HG03442 (cell line): ENCODE results near the gene YIF1A.

Experiments used
- ATAC-seq: cut with Tn5 transposase; IDR thresholded peaks from one replicate; pipeline ENCODE4 v1.9.1; 2021; ENCODE audit warnings: mild to moderate bottlenecking, moderate library complexity; ENCODE audit not compliant: unreplicated experiment

The YIF1A gene, protein sequence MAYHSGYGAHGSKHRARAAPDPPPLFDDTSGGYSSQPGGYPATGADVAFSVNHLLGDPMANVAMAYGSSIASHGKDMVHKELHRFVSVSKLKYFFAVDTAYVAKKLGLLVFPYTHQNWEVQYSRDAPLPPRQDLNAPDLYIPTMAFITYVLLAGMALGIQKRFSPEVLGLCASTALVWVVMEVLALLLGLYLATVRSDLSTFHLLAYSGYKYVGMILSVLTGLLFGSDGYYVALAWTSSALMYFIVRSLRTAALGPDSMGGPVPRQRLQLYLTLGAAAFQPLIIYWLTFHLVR

DNA sequence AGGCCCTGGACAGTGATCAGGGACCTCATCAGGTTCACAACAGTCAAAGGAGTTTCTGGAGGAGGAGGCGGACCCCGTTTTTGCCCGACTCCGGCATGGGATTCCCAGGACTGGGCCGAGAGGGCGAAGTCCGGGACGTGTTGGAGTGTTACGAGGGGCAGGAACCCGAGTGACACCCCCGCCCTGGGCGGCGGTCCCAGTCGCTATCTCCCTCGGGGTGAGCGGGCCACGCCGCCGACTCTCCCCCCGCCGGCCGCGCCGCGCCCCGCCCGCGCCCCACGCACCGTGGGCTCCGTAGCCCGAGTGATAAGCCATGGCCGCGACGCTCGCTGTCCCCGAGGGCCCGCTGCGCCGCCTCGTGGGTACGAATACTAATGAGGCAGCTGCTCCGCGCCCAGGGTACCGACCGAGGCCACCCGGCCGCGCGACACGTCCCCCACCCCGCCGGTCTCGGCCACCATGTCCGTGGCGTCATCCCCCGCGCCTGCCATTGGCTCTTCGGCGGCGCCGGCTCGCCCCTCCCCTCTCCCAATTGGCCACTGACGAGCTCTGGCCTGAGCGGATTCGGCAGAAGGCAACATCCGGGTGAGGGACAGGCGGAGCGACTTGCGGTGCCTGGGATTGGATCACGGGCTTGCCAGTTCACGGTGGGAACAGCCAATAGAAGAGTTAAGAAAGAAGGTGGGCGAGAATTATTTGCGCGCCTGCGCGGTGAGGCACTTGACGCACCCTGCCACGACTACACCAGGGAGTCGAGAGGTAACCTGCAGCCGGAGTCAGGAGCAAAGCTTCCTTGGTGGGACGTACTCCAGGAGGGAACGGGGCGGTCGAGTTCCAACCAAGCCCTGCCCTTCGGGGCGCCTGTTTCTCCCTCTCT is at the start of gene YIF1A:
Gene YIF1A (minus strand): TSS at position 473 of the 877 bp plus-strand sequence. CDS start 158 bp downstream, at position 315.
- ATAC-seq, result peak; percentile 87

DNA sequence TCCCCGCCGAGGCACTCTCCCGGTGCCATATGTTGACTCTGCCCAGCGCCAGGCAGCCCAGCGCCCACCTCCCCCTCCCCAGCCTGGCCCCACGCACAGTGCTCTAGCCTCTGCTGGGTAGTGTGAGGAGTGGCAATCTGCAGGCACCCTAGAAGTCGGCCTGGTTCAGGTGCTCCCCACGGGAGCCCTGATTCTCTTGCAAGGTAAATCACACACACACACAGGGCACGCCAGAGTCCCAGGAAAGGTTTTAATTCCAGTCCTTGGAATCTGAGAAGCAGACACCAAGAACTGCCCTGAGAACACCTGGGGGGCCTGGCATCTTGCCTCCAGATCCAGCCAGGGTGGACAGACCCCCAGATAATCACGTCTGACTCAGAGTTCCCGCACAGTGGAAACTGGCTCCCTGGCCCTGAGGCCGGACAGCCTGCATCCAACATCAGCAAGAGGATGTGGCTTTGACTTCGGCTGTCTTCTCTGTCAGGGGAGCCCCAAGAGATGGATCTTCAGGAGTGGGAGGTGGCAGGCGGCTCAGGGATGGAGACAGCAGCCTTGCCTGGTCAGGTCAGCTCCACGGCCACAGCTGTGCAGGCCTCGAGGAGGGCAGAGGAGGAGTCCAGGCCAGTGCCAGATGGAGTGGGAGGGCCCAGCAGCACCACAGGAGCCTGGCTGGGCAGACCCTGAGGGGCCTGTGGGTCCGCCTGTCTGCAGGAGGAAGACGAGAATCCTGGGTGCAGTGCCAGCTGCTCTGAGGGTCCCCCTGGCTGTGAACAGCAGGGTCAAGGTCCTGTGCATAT is 48.4 kb upstream of the YIF1A start:
- no peak for ATAC-seq

DNA sequence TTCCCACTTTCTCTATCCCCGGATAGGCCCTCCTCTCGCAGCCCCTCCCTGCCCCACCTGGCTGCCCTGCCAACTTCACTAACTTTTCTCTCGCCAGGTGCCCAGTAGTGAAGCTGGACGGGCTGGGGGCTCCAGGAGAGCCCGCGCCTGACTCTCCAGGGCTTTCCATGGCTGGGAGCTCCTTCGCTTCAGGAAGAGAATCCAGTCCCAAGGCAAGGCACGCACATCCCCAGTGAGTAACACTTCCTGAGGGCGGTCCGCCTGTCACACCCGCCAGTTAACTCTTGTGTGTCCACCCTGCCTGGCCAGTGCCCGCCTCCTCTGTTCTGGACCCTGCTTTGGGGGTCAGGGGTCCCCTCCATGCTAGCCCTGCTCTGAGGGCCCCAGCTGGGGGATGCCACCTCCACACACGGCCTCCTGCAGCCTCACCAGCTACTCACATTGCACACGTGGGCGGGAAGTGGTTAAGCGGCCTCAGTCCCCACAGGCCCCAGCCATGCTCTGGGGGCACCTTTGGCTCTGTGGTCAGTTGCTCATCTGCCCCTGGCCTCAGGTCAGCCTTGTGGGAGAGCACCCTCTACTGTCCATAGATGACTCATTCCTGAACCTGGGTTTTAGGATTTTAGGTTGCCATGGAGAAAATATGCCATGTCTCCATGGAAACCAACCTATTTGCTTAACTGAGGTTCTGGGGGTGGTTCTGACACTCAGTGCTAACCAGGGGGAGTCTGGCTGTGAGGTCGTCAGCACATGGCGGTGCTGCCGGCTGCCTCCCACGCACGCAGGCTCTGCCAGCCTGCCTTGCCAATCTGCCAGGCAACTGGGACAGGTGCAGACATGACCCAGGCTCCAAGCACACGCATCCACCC is 47.5 kb upstream of the YIF1A start, which contains the start of gene RIN1:
Gene RIN1 (minus strand): TSS at position 201 of the 869 bp plus-strand sequence. CDS start 32 bp downstream, at position 169.
- ATAC-seq, result peak; percentile 76

DNA sequence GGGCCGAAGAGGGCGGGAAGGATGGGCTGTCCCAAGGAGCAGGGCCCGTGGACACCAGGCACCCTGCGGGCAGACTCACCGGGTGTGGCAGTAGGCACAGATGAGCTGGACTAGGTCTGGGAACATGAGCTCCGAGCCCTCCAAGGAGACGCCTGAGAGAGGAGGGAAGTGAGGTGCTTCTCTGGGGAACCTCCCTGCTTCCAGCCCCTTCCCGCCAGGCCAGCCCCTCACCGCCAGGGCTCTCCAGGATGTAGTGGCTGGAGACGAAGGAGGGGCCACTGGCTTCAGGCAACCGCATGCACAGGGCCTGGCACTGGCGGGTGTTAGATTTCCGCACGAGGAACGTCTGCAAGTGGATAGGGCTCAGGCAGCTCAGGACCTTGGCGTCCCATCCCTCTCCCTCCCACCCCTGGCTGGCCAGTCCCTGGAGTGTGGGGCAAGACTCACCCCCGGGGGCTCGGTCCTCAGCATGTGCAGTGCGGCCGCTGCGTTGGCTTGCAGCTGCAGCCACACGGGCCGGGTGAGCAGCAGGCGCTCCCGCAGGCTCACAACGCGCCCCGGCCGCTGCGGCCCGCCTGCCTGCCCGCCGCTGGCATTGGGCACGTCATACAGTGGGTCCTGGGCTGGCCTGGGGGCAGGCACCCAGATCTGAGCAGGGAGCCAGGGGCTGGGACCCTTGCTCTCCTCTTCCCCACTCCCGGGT is 46.7 kb upstream of the YIF1A start:
- no peak for ATAC-seq

DNA sequence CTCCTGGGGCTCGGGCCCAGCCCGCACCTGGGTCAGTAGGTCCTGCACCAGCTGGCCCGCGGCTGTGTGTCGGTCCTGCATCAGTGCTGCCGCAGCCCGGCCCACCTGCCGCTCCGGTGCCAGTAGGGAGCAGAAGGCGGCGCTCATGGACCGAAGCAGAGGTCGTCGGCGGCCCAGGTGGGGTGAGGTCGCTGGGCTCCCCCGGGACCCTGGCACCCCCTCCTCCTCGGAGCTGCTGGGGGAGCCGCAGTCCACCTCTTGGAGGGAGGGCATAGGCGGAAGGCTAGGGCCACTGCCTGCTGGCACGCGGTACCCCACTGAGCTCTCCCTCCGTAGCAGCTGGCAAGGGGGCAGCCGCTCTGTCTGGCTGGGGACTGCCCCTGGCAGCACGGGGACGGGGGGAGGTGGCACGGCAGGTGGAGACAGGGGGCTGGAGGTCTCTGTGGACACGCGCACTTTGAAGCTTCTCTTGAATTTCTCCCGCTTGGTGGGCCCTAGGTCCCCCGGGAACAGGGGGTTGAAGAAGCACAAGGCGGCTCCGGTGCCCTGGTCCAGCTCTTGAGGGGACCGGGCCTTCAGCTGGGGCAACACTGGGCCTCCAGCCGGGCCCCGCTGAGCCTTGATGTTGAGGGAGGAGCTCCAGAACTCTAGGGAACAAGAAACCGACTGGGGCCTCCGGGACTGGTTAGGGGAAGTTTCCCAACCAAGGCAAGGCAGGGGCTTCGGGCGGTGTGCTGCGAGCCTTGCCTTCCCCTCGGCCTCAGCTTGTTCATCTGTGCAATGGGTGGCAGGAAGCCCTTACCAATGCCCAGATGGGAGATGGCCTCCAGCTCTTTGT is 45.9 kb upstream of the YIF1A start:
- ATAC-seq, result no peak

DNA sequence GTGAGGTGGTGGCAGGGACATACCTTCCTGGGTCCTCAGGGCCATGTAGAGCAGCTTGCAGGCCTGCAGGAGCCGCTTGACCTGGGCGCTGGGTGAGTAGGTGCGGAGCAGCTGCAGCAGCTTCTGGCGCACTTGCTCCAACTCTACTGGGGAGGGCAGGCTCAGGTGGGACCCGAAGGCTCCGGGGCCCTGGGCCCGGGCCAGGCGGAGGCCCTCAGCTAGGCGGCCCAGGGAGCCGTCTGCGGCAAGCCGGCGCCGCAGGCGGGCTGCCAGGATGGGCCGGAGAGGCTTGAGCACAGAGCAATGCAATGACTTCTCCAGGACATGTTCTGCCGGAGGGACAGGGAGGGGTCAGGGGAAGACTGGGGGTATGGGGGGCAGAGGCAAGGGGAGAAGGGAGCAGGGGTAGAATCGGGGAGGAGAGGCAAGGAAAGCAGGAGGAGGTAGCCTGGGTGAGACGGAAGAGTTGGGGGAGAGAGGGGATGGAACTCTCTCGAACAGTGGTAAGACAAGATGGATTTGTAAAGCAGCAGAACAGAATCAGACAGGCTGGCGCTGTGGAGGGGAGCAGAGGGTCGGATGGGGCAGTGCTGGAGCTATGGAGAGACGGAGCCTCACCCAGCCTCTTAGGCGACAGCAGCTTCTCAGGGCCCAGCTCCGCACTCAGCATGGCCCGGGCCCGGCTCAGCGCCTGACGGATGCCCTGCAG is 45.1 kb upstream of the YIF1A start:
- ATAC-seq, result no peak

DNA sequence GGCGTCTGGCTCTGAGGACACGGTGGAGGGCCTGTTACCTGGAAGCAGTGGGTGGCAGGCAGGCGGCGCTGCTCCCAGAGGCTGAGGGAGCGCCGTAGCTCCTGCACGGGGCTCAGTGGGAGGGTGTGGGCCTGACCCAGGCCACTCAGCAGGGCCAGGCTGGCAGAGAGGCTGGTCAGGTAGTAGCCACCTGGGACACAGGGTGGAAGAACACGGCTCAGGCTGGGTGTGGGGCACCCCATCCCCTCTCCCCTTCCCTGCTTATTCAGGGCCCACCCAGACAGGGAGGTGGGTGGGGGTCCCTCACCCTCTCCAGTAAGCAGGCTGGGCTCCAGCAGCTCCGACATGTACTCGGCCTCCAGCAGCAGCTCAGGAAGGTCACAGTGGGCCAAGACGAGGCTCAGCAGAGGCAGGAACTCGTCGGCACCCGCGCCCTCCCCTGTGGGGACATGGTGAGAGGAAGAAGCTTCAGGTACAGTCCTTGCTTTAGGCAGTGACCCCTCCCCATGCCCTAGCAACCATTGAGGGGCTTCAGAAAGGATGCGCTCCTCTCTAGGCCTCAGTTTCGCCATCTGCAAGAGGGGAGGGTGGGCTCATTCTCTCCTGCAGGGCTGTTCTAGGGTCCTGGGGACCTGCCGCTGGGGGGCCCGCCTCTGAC is 44.4 kb upstream of the YIF1A start:
- no peak for ATAC-seq

DNA sequence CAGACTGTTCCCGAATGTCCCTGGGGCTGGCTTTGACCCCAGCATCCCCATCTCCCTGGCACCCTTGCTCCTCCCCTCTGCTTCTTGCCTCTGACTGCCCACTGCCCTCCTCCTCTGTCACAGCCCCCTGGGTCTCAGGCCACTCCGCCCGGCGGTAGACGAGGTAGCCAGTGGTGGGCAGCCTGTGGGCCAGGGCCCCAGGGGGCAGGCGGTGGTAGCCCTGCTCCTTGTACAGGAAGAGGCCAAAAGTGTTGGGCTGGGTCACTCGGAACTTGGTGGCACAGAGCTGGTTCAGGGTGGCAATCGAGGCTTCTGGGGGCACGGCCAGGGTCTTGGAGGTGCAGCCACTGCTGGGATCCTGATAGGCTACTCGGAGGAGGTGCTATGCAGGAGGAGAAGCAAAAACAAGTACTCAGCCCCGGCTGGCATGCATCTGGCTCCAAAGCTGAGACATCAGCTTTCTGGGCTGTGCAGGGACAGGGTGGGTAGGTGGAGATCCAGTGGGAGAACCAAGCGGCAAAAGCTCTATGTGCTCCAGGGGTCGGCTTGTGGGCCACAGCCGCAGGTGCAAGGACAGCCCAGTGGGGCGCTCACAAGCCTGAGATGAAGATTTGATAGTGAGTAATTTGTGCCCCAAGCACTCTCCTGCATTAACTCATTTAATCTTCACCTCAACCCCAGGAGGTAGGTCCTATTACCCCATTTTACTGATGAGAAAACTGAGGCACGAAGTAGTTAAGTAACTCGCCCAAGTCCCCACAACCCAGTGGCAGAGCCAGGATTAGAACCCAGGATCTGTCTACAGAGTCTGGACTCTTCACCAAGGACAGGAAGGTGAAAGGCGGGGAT is 43.7 kb upstream of the YIF1A start:
- no peak for ATAC-seq

DNA sequence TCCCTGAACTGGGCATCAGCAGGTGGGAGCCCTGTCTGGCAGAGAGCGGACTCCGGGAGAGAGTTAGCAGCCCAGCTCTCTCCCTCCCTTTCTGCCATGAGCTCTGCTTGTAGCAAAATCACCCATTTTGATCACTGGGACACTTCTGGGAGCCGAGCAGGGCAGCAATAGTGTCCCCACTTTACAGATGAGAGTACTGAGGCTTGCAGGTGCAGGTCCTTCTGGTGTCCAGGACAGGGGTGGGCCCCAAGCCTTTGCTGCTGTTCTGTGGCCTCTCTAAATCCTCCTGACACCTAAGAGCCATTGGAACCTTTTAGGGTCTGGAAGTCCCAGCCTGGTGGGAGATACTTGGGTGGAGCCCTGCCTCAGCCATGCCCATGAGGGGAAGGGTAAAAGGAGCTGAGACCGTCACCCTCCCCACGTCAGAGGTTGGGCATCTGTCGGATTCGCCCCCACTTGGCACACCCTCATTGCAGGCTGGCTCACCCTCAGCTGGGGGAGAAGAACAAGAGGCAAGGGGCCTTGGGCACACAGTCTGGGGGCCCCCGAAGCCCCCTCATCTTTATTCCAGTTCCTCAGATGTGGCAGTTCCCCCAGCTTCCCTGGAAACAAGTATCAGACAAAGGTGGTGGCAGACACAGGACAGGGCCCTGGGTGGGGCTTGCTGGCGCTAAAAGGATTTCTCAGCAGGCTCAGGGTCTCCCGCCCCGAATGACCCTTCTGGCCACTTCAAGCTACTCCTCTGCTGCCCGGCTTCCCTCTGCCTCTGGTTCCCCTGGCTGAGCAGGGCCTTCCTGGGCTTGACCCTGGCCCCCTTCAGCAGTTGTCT is 42.8 kb upstream of the YIF1A start:
- ATAC-seq, result no peak

DNA sequence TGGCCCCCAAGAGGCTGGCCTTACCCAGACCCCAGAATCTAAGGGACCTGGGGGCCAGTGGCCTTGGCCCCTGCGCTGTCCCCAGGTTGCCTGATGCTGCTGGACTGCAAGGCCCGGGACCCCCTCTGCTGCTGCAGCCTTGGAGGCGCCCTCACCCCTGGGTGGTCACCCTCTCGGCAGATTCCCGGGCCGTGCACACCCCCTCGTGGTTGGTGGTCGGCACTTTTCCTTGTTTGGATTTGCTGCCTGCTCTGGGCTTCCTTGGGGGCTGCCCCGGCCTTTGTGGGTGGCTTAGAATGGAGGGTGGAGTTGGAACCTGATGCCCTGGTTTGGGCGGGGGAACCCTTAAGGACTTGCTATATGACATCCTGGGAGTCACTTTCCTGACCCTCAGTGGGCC is 42.0 kb upstream of the YIF1A start:
- ATAC-seq, result no peak

DNA sequence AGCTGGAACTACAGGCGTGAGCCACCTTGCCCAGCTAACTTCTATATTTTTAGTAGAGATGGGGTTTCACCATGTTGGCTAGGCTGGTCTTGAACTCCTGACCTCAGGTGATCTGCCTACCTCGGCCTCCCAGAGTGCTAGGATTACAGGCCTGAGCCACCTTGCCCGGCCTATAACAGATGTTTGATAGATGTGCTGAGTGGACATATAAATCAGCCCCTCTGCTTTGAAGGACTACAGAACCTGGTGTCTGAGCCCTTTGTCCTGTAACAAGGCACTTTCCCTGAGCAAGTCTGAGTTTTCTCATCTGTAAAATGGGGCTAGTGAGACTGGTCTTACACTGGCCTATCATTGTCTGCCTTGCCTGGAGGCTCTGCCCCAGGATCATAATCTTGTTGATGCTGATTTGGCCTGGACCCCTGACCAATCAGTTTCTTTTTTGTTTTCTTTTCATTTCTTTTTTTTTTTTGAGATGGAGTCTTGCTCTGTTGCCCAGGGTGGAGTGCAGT is 40.3 kb upstream of the YIF1A start:
- ATAC-seq, result no peak

DNA sequence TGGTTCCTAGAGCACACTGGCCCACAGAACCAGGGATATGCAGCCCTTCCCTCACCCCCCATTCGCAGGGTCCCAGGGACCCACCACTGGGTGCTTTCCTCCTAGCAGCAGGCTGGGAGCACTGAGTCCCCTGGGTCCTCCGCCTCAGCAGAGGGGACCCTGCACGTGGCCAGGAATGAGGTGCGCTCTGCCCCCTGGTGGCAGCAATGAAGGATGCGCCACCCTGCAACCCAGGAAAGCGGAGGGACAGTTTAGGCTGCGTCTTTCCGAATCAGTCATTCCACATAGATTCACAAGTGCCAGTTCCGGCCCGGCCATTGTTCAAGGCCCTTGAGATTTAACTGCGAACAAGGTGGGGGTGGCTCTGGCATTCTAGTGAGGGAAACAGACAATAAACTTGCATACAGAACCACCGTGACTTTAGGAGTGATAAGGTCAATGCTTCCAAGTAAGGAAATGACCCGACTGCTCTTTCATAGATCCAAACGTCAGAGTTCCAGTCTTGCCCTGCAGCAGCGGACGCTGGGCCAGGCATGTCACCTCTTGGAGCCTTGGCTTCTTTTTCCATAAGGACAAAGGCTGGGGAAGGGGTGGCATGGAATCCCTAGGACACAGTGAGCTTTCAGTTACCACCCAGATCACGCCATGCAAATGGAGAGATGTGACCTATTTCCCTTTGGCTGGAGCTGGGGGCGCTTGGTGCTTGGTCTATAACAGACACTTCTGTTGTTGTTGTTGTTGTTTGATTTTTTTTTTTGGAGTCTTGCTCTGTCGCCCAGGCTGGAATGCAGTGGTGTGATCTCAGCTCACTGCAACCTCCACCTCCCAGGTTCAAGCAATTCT is 39.6 kb upstream of the YIF1A start:
- no peak for ATAC-seq

DNA sequence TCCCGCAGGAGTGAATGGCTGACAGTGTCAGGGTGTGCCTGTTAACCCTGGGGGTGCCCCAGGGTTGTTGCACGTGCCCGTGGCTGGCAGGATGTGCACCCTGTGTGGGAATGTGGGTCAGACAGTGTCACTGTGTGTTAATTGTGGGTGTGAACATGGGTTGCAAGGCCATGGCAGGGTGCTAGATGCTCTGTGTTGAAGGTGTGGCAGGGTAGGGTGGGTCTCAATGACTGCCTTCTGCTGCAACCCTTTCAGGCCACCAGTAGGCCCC is 39.0 kb upstream of the YIF1A start:
- no peak for ATAC-seq

DNA sequence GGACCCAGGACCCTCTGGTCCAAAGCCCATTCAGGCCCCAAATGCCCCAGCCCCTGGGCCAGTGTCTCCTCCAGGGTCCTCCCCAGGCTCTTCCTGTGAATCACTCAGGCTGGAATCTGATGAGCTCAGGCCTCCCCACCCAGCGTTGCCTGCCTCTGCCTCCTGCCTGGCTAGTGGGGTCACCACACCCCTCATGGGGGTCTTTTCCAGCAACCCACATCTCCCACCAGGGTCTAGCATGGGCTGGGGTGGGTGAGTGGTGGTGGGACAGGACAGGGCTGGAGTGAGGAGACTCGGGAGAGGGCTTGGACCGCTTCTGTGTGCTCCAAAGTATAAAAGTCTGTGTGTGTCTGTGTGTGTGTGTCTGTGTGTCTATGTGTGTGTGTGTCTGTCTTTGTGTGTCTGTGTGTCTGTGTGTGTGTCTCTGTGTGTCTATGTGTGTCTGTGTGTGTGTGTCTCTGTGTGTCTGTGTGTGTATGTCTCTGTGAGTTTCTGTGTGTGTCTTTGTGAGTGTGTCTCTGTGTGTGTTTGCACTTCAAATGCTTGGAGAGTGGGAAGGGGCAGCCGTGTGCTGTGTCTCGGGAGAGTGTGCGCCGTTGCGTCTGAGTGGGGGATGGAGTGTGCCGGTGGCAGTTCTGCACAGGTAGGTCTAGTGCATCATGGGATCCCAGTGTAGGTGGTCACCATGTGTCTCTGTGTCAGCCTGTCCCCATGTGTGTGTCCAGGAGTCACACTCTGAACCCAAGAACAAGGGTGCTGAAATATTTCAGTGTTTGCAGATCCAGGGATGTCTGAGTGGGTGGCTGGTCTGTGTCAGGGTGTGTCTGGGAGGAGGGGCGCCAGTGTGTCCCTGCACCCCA is 38.5 kb upstream of the YIF1A start:
- no peak for ATAC-seq
